Body of pancreas (tissue), 4 donors: Measurements from ENCODE around the gene CDC25B. TPM values are rescaled to one million over a fixed set of nuclear protein-coding genes. Genes with fewer than 3 reads are reported as not detected.

Source experiments
- ATAC-seq: fragments of 150-250 bp; one replicate; pipeline ENCODE4 v1.9.1; 2016
- DNase-seq, 4 donors: peaks; one replicate each; pipeline ENCODE4 v3.0.0-alpha.2; 2019
- H3K27ac ChIP-seq, 4 donors: fragments of 200-600 bp; sonication (generic); 1 replicate in 3 of 4; 2 replicates in 1 of 4; pipeline versions ENCODE4 v1.5.1 to v1.6.1; 2016 to 2019; ENCODE audit warnings: mild to moderate bottlenecking in 1 of 4, mixed read lengths in 1 of 4, moderate library complexity in 1 of 4
- H3K27me3 ChIP-seq, 2 donors: fragments of 200-600 bp; sonication (generic); one replicate each; pipeline ENCODE4 v1.6.0; 2016; ENCODE audit warnings: mild to moderate bottlenecking in 1 of 2
- H3K36me3 ChIP-seq, 2 donors: fragments of 200-600 bp; sonication (generic); replicated peaks in 1 of 2; 2 replicates each; pipeline ENCODE4 v1.5.1; 2016; ENCODE audit warnings: low read depth in 2 of 2; ENCODE audit not compliant: insufficient read depth in 1 of 2
- H3K4me1 ChIP-seq: fragments of 200-600 bp; sonication (generic); one replicate; pipeline ENCODE4 v1.6.0; 2016
- H3K4me3 ChIP-seq, 2 donors: fragments of 200-600 bp; sonication (generic); 1 replicate in 1 of 2; 2 replicates in 1 of 2; pipeline ENCODE4 v1.5.1; 2016 to 2019
- H3K9me3 ChIP-seq, 3 donors: fragments of 200-600 bp; sonication (generic); 1 replicate in 2 of 3; 2 replicates in 1 of 3; pipeline ENCODE4 v1.5.1; 2016
- CTCF ChIP-seq, 7 experiments: fragments of 450-650 bp in 4 of 7; fragments of 200-600 bp in 3 of 7; sonication (generic) in 3 of 7; IDR thresholded peaks; one replicate each; pipeline ENCODE4 v1.5.1; 2016 to 2019; ENCODE audit warnings: antibody characterized with exemption in 7 of 7
- POLR2A ChIP-seq, 3 donors: fragments of 450-650 bp; IDR thresholded peaks; one replicate each; pipeline ENCODE4 v1.6.1; 2016; ENCODE audit warnings: antibody characterized with exemption in 3 of 3, mild to moderate bottlenecking in 2 of 3
- WGBS, 2 donors: methylation state at CpG; one replicate each; pipeline ENCODE4 v1.1.5; 2017; 5-methylcytosine and 5-hydroxymethylcytosine counted together
- intact Hi-C: fragments of 100-400 bp; cut with DNase I; formaldehyde crosslinking; loops from one replicate; pipeline ENCODE4 v1.15.1; 2023
- total RNA-seq, 2 donors: library from RNA; depleted of rRNA; stranded (reverse); fragments of >200 nt; gene quantifications; one replicate each; pipeline ENCODE4 v1.1.0, GENCODE V29; 2016

The CDC25B gene
- total RNA-seq, 2 donors from 2014 or later: 8.8 to 22.7 TPM

GRCh38 chr20:3771552-3772058, 24.5 kb upstream of the CDC25B start:
- Histone ChIP-seq H3K27me3 (no peaks in the 10 kb centered on the region), H3K27ac (no peak overlapping the region), H3K9me3 (no peaks in the 10 kb centered on the region), H3K4me1 (peaks cover 22% of the 10 kb centered on the region), H3K4me3 (no peak overlapping the region), H3K36me3 (no peaks in the 10 kb centered on the region)
- TF ChIP-seq POLR2A (IDR thresholded peaks at IDR 0.05) (no peak), CTCF (IDR thresholded peaks at IDR 0.05) (no peak)
- WGBS, 2 donors: 68 to 70% methylated on average over 7 of the region's 7 CpGs
- ATAC-seq (no peak), DNase-seq (no peak)
- intact Hi-C loops: no loop called here

GRCh38 chr20:3775457-3776108, 20.5 kb upstream of the CDC25B start:
- no peaks in the 10 kb centered on the region for H3K36me3 ChIP-seq
- no peak for DNase-seq
- ATAC-seq: no peak
- intact Hi-C loops: no loop called here
- H3K27me3 ChIP-seq: no peaks in the 10 kb centered on the region
- WGBS, 2 donors: 82 to 86% methylated on average over 4 of the region's 4 CpGs
- TF ChIP-seq POLR2A (IDR thresholded peaks at IDR 0.05) (no peak), CTCF (IDR thresholded peaks at IDR 0.05) (no peak)
- H3K4me1 ChIP-seq: peaks cover 16% of the 10 kb centered on the region
- H3K9me3 ChIP-seq: no peaks in the 10 kb centered on the region
- no peak overlapping the region for H3K27ac ChIP-seq
- no peak overlapping the region for H3K4me3 ChIP-seq

- Histone ChIP-seq H3K4me1 (peaks cover 31% of the 10 kb centered on the region), H3K27me3 (no peaks in the 10 kb centered on the region), H3K36me3 (no peaks in the 10 kb centered on the region), H3K27ac (no peak overlapping the region), H3K4me3 (peak overlapping the region in 1 of 2 donors; percentile 8), H3K9me3 (no peaks in the 10 kb centered on the region)
- ATAC-seq: no peak
- intact Hi-C loops: no loop called here
- 13 to 50% methylated on average over 2 to 16 of the region's 16 CpGs for WGBS, 2 donors
- DNase-seq: no peak
- TF ChIP-seq POLR2A (IDR thresholded peaks at IDR 0.05) (no peak), CTCF (IDR thresholded peaks at IDR 0.05) (no peak)
Observed at GRCh38 chr20:3777381-3777715, 18.8 kb upstream of the CDC25B start.

- Histone ChIP-seq H3K36me3 (no peaks in the 10 kb centered on the region), H3K27me3 (no peaks in the 10 kb centered on the region), H3K4me1 (peaks cover 37% of the 10 kb centered on the region), H3K27ac (peak overlapping the region in 1 of 4 donors; percentile 2), H3K9me3 (no peaks in the 10 kb centered on the region), H3K4me3 (peak overlapping the region in 1 of 2 donors; percentile 8)
- WGBS, 2 donors: 4% methylated on average over 70 of the region's 70 CpGs; no CpG with 5 or more reads in 1 of the 2 donors
- peak; percentile 52 for ATAC-seq
- DNase-seq: peak; percentile 51 to 66 (median 58)
- peak in 1 of 3 donors; percentile 5 for TF ChIP-seq POLR2A (IDR thresholded peaks at IDR 0.05)
- TF ChIP-seq CTCF (IDR thresholded peaks at IDR 0.05): peak in 2 of 7 experiments; percentile 16 to 17
- intact Hi-C loops: no loop called here
Observed at GRCh38 chr20:3777716-3778629, 18.1 kb upstream of the CDC25B start.
